Measurements from ENCODE around the gene EXD2.

DNA sequence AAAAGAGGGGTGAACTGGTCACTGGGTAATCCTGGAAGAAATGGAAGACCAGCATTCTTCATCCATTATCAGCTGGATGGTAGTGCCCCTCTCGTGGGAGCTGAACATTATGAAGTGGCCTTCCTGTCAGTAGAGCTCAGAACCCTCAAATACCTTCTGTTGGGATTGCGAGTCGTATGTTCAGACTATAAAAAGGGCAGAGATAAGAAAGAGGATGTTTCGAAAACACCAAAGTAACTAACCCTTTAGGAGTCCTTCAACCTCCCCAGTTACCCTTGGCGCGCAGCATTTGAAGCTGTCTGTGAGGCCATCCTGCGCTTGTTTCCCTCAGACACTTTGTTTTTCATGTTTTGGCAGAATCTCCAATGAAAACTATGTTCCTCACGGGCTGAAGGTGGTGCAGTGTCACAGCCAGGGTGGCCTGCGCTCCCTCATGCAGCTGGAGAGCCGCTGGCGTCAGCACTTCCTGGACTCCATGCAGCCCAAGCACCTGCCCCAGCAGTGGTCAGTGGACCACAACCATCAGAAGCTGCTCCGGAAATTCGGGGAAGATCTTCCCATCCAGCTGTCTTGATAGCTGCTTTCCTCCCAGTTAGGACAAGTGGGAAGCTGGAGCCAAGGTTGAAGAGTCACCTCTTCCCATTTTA, 49.4 kb downstream of the EXD2 start:
- TF ChIP-seq, protein P1, sequence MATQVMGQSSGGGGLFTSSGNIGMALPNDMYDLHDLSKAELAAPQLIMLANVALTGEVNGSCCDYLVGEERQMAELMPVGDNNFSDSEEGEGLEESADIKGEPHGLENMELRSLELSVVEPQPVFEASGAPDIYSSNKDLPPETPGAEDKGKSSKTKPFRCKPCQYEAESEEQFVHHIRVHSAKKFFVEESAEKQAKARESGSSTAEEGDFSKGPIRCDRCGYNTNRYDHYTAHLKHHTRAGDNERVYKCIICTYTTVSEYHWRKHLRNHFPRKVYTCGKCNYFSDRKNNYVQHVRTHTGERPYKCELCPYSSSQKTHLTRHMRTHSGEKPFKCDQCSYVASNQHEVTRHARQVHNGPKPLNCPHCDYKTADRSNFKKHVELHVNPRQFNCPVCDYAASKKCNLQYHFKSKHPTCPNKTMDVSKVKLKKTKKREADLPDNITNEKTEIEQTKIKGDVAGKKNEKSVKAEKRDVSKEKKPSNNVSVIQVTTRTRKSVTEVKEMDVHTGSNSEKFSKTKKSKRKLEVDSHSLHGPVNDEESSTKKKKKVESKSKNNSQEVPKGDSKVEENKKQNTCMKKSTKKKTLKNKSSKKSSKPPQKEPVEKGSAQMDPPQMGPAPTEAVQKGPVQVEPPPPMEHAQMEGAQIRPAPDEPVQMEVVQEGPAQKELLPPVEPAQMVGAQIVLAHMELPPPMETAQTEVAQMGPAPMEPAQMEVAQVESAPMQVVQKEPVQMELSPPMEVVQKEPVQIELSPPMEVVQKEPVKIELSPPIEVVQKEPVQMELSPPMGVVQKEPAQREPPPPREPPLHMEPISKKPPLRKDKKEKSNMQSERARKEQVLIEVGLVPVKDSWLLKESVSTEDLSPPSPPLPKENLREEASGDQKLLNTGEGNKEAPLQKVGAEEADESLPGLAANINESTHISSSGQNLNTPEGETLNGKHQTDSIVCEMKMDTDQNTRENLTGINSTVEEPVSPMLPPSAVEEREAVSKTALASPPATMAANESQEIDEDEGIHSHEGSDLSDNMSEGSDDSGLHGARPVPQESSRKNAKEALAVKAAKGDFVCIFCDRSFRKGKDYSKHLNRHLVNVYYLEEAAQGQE (IDR thresholded peaks at IDR 0.05; ENCODE audit: low read depth, low read length): no peak
- TF ChIP-seq ESRRA (IDR thresholded peaks at IDR 0.05; ENCODE audit: low read length) (no peak), POLR2A (IDR thresholded peaks at IDR 0.05; ENCODE audit: low read depth, low read length) (no peak), KLF5 (IDR thresholded peaks at IDR 0.05; ENCODE audit: partially characterized antibody) (no peak), YY1 (IDR thresholded peaks at IDR 0.05; ENCODE audit: low read depth, low read length) (no peak), POLR2AphosphoS5 (IDR thresholded peaks at IDR 0.05; ENCODE audit: low read length) (no peak)
- TF ChIP-seq, protein P2, sequence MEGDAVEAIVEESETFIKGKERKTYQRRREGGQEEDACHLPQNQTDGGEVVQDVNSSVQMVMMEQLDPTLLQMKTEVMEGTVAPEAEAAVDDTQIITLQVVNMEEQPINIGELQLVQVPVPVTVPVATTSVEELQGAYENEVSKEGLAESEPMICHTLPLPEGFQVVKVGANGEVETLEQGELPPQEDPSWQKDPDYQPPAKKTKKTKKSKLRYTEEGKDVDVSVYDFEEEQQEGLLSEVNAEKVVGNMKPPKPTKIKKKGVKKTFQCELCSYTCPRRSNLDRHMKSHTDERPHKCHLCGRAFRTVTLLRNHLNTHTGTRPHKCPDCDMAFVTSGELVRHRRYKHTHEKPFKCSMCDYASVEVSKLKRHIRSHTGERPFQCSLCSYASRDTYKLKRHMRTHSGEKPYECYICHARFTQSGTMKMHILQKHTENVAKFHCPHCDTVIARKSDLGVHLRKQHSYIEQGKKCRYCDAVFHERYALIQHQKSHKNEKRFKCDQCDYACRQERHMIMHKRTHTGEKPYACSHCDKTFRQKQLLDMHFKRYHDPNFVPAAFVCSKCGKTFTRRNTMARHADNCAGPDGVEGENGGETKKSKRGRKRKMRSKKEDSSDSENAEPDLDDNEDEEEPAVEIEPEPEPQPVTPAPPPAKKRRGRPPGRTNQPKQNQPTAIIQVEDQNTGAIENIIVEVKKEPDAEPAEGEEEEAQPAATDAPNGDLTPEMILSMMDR (IDR thresholded peaks at IDR 0.05 in 2 of 3, conservative IDR thresholded peaks at IDR 0.05 in 1 of 3; ENCODE audit: control insufficient read depth in 2 of 3, extremely low read depth in 1 of 3, insufficient read depth in 1 of 3, low read depth in 3 of 3, low read length in 3 of 3): no peak
